ENCODE data around the gene GPR108. TPM values are rescaled to one million over a fixed set of nuclear protein-coding genes. Genes with fewer than 3 reads are reported as not detected.

GPR108 gene
- polyA plus RNA-seq, 1 of the 3 experiments (the other 2 are of a cell fraction), result 54.2 TPM

DNA sequence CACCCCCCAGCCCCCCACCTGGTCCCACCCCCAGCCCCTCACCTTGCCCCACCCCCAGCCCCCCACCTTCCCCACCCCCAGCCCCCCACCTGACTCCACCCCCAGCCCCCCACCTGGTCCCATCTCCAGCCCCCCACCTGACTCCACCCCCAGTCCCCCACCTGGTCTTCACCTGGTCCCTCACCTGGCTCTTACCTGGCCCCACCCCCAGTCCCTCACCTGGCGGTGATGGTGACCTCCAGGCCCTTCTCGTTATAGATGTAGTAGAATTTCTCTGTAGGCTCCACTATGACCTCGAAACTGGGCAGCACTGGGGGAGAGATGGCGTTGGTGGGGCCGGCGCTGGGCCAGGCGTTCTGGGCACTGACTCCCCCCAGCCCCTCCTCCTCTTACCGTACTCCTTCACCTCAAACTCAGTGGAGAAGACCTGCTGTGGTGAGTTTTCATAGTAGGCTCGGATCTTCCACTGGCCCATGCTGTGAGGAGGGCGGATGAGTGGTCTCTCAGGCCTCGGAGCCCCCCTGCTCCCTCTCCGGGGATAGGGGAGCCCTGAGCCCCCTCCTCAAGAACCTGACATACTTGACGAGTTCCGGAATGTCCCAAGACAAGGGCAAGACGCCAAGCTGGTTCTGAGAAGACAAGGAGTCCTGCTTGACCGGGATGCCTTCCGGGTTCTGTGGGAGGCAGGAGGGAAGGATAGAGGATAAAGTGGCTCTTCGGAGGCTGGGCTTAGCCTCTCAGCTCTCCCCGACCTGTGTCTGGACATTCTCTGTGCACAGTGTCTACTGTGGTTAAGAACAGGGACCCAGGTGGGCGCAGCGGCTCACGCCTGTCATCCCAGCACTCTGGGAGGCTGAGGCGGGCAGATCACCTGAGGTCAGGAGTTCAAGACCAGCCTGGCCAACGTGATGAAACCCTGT is 23.3 kb downstream of the GPR108 start:
- no peak for DNase-seq
- Histone ChIP-seq H3F3A (replicated peaks; ENCODE audit: insufficient read depth) (peaks cover 6% of the 10 kb centered on the region), H3K27ac (ENCODE audit: low read depth in 2 of 2, low read length in 1 of 2) (no peak overlapping the region), H3K4me2 (no peak overlapping the region), H2AFZ (ENCODE audit: low read depth) (no peak overlapping the region), H4K20me1 (ENCODE audit: insufficient read depth) (no peaks in the 10 kb centered on the region), H3K9ac (no peak overlapping the region), H3K4me1 (ENCODE audit: control insufficient read depth in 1 of 2, insufficient read depth in 2 of 2, low read depth in 1 of 2, low read length in 1 of 2) (no peaks in the 10 kb centered on the region), H3K27me3 (ENCODE audit: insufficient read depth) (peaks cover 25% of the 10 kb centered on the region), H3K79me2 (ENCODE audit: insufficient read depth) (no peaks in the 10 kb centered on the region), H3K4me3 (ENCODE audit: low read depth in 2 of 2, low read length in 1 of 2) (no peak overlapping the region), H3K36me3 (replicated peaks in 1 of 2; ENCODE audit: control insufficient read depth in 1 of 2, insufficient read depth in 2 of 2, low read length in 1 of 2) (no peaks in the 10 kb centered on the region), H3K9me3 (no peaks in the 10 kb centered on the region), H3K9me2 (no peaks in the 10 kb centered on the region)
- 36% methylated on average over 20 of the region's 24 CpGs for WGBS (ENCODE audit: low lambda C conversion rate)
- TF ChIP-seq, protein P1, sequence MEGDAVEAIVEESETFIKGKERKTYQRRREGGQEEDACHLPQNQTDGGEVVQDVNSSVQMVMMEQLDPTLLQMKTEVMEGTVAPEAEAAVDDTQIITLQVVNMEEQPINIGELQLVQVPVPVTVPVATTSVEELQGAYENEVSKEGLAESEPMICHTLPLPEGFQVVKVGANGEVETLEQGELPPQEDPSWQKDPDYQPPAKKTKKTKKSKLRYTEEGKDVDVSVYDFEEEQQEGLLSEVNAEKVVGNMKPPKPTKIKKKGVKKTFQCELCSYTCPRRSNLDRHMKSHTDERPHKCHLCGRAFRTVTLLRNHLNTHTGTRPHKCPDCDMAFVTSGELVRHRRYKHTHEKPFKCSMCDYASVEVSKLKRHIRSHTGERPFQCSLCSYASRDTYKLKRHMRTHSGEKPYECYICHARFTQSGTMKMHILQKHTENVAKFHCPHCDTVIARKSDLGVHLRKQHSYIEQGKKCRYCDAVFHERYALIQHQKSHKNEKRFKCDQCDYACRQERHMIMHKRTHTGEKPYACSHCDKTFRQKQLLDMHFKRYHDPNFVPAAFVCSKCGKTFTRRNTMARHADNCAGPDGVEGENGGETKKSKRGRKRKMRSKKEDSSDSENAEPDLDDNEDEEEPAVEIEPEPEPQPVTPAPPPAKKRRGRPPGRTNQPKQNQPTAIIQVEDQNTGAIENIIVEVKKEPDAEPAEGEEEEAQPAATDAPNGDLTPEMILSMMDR (IDR thresholded peaks at IDR 0.05), result no peak
- no peak for TF ChIP-seq ELF1 (IDR thresholded peaks at IDR 0.05)
- POLR2A ChIA-PET, result no interaction called here
- CTCF ChIA-PET, result interaction anchor here (0.7 kb wide), 1 partner anchor 780 kb away, joined by 3 read pairs; no protein-coding TSS in a partner anchor

DNA sequence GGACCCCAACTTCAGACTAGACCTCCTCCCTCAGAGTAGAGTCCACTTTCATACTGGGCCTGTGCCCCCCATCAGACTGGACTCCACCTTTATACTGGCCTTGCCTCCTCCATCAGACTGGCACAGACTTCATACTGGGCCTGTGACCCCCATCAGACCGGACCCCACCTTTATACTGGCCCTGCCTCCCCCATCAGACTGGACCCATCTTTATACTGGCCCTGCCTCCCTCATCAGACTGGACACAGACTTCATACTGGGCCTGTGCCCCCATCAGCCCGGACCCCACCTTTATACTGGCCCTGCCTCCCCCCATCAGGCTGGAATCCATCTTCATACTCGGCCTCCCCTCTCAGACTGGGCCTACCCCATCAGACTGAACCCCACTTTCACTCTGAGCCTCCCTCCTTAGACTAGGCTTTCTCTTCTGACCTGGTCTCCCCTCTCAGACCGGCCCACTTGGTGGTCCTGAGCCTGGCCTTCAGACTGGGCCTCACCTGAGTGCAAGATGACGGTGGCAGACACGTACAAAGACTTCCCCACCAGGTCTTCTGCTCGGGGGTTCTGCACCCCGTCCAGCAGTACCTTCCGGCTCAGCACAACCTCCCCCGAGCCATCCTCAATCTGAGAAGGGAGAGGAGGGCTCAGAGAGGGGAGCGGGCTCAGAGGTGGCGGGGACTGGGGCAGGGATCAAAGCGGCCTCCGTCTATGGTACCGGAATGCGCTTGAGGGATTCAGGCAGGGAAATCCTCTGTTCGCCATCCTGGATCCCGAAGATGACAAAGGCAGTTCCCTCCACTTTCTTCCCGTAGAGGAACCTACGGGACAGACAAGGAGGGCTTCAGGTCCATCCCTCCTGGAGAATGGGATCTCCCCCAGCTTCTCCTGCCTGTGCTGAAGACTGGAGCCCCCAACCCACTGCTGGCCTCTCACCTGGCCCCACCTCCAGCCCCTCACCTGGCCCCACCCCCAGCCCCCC is 24.4 kb downstream of the GPR108 start:
- no peaks in the 10 kb centered on the region for H3K36me3 ChIP-seq (replicated peaks in 1 of 2; ENCODE audit: control insufficient read depth in 1 of 2, insufficient read depth in 2 of 2, low read length in 1 of 2)
- H3F3A ChIP-seq (replicated peaks; ENCODE audit: insufficient read depth), result peaks cover 6% of the 10 kb centered on the region
- H3K9ac ChIP-seq, result no peak overlapping the region
- no peaks in the 10 kb centered on the region for H3K4me1 ChIP-seq (ENCODE audit: control insufficient read depth in 1 of 2, insufficient read depth in 2 of 2, low read depth in 1 of 2, low read length in 1 of 2)
- WGBS (ENCODE audit: low lambda C conversion rate), result 46% methylated on average over 15 of the region's 20 CpGs
- no peak overlapping the region for H3K27ac ChIP-seq (ENCODE audit: low read depth in 2 of 2, low read length in 1 of 2)
- no peaks in the 10 kb centered on the region for H3K79me2 ChIP-seq (ENCODE audit: insufficient read depth)
- no peaks in the 10 kb centered on the region for H4K20me1 ChIP-seq (ENCODE audit: insufficient read depth)
- H3K4me2 ChIP-seq, result no peak overlapping the region
- POLR2A ChIA-PET, result no interaction called here
- CTCF ChIA-PET, result no interaction called here
- H3K9me2 ChIP-seq, result no peaks in the 10 kb centered on the region
- DNase-seq, result no peak
- H2AFZ ChIP-seq (ENCODE audit: low read depth), result no peak overlapping the region
- H3K27me3 ChIP-seq (ENCODE audit: insufficient read depth), result peaks cover 33% of the 10 kb centered on the region
- no peaks in the 10 kb centered on the region for H3K9me3 ChIP-seq
- no peak overlapping the region for H3K4me3 ChIP-seq (ENCODE audit: low read depth in 2 of 2, low read length in 1 of 2)
- TF ChIP-seq POLR2AphosphoS5 (IDR thresholded peaks at IDR 0.05; ENCODE audit: low read depth, low read length) (no peak), CHD2 (IDR thresholded peaks at IDR 0.05; ENCODE audit: low read length, partially characterized antibody) (no peak), RAD21 (IDR thresholded peaks at IDR 0.05; ENCODE audit: low read length) (no peak), RXRA (IDR thresholded peaks at IDR 0.05; ENCODE audit: borderline replicate concordance, low read depth) (no peak), FOSL2 (IDR thresholded peaks at IDR 0.05; ENCODE audit: borderline replicate concordance, low read depth) (no peak), YY1 (IDR thresholded peaks at IDR 0.05; ENCODE audit: low read depth) (no peak), EP300 (IDR thresholded peaks at IDR 0.05; ENCODE audit: borderline replicate concordance in 1 of 2, low read depth in 1 of 2, low read length in 1 of 2) (no peak), NFIC (IDR thresholded peaks at IDR 0.05; ENCODE audit: borderline replicate concordance) (no peak), FOXJ3 (CRISPR knock-in tag; IDR thresholded peaks at IDR 0.05) (no peak), ELF1 (IDR thresholded peaks at IDR 0.05) (no peak), SMC3 (IDR thresholded peaks at IDR 0.05; ENCODE audit: low read depth, low read length) (no peak), GATA2 (CRISPR knock-in tag; IDR thresholded peaks at IDR 0.05) (no peak)
- TF ChIP-seq, protein P2, sequence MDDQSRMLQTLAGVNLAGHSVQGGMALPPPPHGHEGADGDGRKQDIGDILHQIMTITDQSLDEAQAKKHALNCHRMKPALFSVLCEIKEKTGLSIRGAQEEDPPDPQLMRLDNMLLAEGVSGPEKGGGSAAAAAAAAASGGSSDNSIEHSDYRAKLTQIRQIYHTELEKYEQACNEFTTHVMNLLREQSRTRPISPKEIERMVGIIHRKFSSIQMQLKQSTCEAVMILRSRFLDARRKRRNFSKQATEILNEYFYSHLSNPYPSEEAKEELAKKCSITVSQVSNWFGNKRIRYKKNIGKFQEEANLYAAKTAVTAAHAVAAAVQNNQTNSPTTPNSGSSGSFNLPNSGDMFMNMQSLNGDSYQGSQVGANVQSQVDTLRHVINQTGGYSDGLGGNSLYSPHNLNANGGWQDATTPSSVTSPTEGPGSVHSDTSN (IDR thresholded peaks at IDR 0.05), result no peak
- TF ChIP-seq, protein P3, sequence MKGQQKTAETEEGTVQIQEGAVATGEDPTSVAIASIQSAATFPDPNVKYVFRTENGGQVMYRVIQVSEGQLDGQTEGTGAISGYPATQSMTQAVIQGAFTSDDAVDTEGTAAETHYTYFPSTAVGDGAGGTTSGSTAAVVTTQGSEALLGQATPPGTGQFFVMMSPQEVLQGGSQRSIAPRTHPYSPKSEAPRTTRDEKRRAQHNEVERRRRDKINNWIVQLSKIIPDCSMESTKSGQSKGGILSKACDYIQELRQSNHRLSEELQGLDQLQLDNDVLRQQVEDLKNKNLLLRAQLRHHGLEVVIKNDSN (IDR thresholded peaks at IDR 0.05; ENCODE audit: borderline replicate concordance, low read depth), result no peak
- TF ChIP-seq, protein P4, sequence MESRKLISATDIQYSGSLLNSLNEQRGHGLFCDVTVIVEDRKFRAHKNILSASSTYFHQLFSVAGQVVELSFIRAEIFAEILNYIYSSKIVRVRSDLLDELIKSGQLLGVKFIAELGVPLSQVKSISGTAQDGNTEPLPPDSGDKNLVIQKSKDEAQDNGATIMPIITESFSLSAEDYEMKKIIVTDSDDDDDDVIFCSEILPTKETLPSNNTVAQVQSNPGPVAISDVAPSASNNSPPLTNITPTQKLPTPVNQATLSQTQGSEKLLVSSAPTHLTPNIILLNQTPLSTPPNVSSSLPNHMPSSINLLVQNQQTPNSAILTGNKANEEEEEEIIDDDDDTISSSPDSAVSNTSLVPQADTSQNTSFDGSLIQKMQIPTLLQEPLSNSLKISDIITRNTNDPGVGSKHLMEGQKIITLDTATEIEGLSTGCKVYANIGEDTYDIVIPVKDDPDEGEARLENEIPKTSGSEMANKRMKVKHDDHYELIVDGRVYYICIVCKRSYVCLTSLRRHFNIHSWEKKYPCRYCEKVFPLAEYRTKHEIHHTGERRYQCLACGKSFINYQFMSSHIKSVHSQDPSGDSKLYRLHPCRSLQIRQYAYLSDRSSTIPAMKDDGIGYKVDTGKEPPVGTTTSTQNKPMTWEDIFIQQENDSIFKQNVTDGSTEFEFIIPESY (IDR thresholded peaks at IDR 0.05; ENCODE audit: borderline replicate concordance, low read depth), result no peak
- TF ChIP-seq, protein P5, sequence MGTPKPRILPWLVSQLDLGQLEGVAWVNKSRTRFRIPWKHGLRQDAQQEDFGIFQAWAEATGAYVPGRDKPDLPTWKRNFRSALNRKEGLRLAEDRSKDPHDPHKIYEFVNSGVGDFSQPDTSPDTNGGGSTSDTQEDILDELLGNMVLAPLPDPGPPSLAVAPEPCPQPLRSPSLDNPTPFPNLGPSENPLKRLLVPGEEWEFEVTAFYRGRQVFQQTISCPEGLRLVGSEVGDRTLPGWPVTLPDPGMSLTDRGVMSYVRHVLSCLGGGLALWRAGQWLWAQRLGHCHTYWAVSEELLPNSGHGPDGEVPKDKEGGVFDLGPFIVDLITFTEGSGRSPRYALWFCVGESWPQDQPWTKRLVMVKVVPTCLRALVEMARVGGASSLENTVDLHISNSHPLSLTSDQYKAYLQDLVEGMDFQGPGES (IDR thresholded peaks at IDR 0.05; ENCODE audit: low read depth, low read length), result no peak

Measured in SK-N-SH (cell line).